Thyroid gland (tissue), 4 donors: ENCODE measurements around the gene TINAGL1. TPM values are rescaled to one million over a fixed set of nuclear protein-coding genes. Genes with fewer than 3 reads are reported as not detected.

Experiments
- DNase-seq, 2 donors: peaks; one replicate each; pipeline ENCODE4 v3.0.0-alpha.2; 2019
- H3K27ac ChIP-seq, 3 donors: fragments of 200-600 bp; sonication (generic); 1 replicate in 2 of 3; 2 replicates in 1 of 3; pipeline ENCODE4 v1.5.1; 2016 to 2019; ENCODE audit warnings: mild to moderate bottlenecking in 1 of 3, moderate library complexity in 1 of 3
- H3K27me3 ChIP-seq: fragments of 200-600 bp; sonication (generic); one replicate; pipeline ENCODE4 v1.5.1; 2019
- H3K36me3 ChIP-seq, 2 donors: fragments of 200-600 bp; sonication (generic); one replicate each; pipeline ENCODE4 v1.5.1; 2016 to 2019
- H3K4me1 ChIP-seq, 2 donors: fragments of 200-600 bp; sonication (generic); one replicate each; pipeline ENCODE4 v1.5.1; 2017 to 2019
- H3K4me3 ChIP-seq, 3 donors: fragments of 200-600 bp; sonication (generic); replicated peaks in 1 of 3; 1 replicate in 2 of 3; 2 replicates in 1 of 3; pipeline ENCODE4 v1.5.1; 2016; ENCODE audit warnings: mild to moderate bottlenecking in 1 of 3
- H3K9me3 ChIP-seq: fragments of 200-600 bp; sonication (generic); one replicate; pipeline ENCODE4 v1.5.1; 2017
- POLR2A ChIP-seq, 2 donors: fragments of 450-650 bp; IDR thresholded peaks; one replicate each; pipeline ENCODE4 v1.6.1; 2017; ENCODE audit warnings: antibody characterized with exemption in 2 of 2, mild to moderate bottlenecking in 2 of 2, moderate library complexity in 1 of 2
- WGBS, 2 donors: methylation state at CpG; one replicate each; pipeline ENCODE4 v1.1.5; 2017; 5-methylcytosine and 5-hydroxymethylcytosine counted together
- intact Hi-C: fragments of 100-400 bp; cut with DNase I; formaldehyde crosslinking; loops from one replicate; pipeline ENCODE4 v1.15.1; 2023
- total RNA-seq, 4 donors: library from RNA; depleted of rRNA; stranded (reverse); fragments of >200 nt; gene quantifications; one replicate each; pipeline ENCODE4 v1.2.3, GENCODE V29; 2016
- TF ChIP-seq, protein P1 (sequence below), 6 experiments: fragments of 200-600 bp in 3 of 6; fragments of 450-650 bp in 3 of 6; sonication (generic) in 3 of 6; IDR thresholded peaks; one replicate each; pipeline ENCODE4 v1.5.1; 2016 to 2019; ENCODE audit warnings: antibody characterized with exemption in 6 of 6, mild to moderate bottlenecking in 2 of 6, inconsistent platforms in 1 of 6, moderate library complexity in 1 of 6

Gene TINAGL1
- total RNA-seq, 4 donors from 2014 or later, result 157 to 391 (median 227) TPM

DNA sequence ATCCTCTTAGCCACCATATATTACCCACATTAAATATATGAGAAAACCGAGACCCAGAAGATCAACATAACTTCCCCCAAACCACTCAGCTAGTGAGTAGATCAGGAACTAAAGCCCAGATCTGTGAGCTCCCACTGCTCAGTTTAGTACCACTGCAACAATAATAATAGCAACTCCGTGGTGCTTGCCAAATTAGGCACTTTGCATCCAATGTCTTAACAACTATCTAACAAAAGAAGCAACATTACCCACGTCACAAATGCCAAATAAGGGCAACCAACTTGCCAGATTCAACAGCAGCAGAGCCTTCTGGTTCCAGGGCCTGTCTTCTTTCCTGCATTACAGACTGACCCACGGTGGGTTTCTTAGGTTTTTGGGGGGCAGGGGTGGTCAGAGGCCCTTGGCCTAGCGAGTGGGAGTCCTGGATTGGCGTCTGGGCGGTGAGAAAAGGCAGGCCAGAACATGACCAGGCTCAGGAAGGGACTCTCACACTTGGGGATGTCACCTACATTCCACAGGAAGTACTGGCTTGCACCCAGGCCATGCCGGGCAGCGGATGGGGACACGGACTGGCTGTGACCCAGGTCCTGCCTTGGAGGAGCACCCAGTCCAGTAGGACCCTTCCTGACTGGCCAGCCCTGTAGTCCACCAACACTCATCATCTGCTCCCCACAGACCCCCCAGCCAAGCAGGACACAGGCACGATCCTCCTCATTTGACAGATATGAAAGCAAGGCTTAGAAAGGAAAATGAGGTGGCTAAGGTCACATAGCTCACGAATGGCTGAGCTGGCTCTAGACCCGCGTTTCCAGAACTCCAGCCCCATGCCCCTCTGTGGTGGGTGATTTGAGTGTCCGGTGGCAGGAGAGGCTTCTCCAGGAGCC is 45.8 kb downstream of the TINAGL1 start:
- intact Hi-C loops, result no loop called here
- no peak for DNase-seq
- TF ChIP-seq POLR2A (IDR thresholded peaks at IDR 0.05), result no peak
- TF ChIP-seq, protein P1, sequence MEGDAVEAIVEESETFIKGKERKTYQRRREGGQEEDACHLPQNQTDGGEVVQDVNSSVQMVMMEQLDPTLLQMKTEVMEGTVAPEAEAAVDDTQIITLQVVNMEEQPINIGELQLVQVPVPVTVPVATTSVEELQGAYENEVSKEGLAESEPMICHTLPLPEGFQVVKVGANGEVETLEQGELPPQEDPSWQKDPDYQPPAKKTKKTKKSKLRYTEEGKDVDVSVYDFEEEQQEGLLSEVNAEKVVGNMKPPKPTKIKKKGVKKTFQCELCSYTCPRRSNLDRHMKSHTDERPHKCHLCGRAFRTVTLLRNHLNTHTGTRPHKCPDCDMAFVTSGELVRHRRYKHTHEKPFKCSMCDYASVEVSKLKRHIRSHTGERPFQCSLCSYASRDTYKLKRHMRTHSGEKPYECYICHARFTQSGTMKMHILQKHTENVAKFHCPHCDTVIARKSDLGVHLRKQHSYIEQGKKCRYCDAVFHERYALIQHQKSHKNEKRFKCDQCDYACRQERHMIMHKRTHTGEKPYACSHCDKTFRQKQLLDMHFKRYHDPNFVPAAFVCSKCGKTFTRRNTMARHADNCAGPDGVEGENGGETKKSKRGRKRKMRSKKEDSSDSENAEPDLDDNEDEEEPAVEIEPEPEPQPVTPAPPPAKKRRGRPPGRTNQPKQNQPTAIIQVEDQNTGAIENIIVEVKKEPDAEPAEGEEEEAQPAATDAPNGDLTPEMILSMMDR (IDR thresholded peaks at IDR 0.05), result no peak
- H3K36me3 ChIP-seq, result no peaks in the 10 kb centered on the region
- no peak overlapping the region for H3K4me3 ChIP-seq
- H3K27ac ChIP-seq, result no peak overlapping the region
- WGBS, 2 donors, result 80 to 82% methylated on average over 14 to 15 of the region's 15 CpGs
- peaks cover 21 to 42% of the 10 kb centered on the region in 2 donors for H3K4me1 ChIP-seq
- no peaks in the 10 kb centered on the region for H3K27me3 ChIP-seq
- H3K9me3 ChIP-seq, result no peaks in the 10 kb centered on the region

DNA sequence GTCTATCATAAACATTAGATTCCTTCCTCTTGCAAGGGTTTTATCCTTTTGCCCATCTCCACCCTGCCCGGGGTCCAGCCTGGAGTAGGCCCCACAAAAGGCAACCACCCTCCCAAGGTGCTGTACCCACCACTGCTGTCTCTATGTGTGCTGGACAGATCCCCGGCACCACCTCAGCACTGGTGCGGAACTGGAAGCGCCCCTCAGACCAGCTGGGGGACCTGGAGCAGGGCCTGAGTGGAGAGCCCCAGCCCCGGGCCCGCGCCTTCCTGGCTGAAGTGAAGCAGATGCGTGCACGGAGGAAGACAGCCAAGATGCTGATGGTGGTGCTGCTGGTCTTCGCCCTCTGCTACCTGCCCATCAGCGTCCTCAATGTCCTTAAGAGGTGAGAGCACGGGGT is 47.0 kb downstream of the TINAGL1 start:
- Histone ChIP-seq H3K27me3 (no peaks in the 10 kb centered on the region), H3K9me3 (no peaks in the 10 kb centered on the region), H3K4me1 (peaks cover 25 to 42% of the 10 kb centered on the region in 2 donors), H3K27ac (no peak overlapping the region), H3K36me3 (no peaks in the 10 kb centered on the region), H3K4me3 (no peak overlapping the region)
- DNase-seq, result no peak
- 94 to 98% methylated on average over 10 to 12 of the region's 12 CpGs for WGBS, 2 donors
- no peak for TF ChIP-seq POLR2A (IDR thresholded peaks at IDR 0.05)
- TF ChIP-seq, protein P1 (IDR thresholded peaks at IDR 0.05), result no peak
- intact Hi-C loops, result no loop called here

DNA sequence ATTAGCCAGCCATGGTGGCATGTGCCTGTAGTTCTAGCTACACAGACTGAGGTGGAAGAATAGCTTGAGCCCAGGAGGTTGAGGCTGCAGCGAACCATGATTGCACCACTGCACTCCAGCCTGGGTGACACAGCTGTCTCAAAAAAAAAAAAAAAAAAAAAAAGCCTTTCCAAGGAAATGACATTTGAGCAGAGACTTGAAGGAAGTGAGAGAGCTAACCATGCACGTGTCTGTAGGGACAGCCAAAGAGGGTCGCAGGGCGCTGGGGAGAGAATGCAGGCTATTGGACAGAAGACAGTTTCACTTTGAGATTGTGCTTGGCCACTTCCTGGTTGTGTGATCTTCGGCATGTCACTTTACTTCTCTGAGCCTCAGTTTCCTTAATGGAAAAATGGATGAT is 48.0 kb downstream of the TINAGL1 start:
- Histone ChIP-seq H3K9me3 (no peaks in the 10 kb centered on the region), H3K36me3 (peaks cover 4 to 8% of the 10 kb centered on the region in 2 donors), H3K27me3 (no peaks in the 10 kb centered on the region), H3K4me1 (peaks cover 34 to 48% of the 10 kb centered on the region in 2 donors), H3K4me3 (no peak overlapping the region), H3K27ac (peak overlapping the region in 1 of 3 donors; percentile 10)
- no peak for DNase-seq
- 71 to 85% methylated on average over 5 of the region's 5 CpGs for WGBS, 2 donors
- no peak for TF ChIP-seq POLR2A (IDR thresholded peaks at IDR 0.05)
- TF ChIP-seq, protein P1 (IDR thresholded peaks at IDR 0.05), result no peak
- intact Hi-C loops, result no loop called here

DNA sequence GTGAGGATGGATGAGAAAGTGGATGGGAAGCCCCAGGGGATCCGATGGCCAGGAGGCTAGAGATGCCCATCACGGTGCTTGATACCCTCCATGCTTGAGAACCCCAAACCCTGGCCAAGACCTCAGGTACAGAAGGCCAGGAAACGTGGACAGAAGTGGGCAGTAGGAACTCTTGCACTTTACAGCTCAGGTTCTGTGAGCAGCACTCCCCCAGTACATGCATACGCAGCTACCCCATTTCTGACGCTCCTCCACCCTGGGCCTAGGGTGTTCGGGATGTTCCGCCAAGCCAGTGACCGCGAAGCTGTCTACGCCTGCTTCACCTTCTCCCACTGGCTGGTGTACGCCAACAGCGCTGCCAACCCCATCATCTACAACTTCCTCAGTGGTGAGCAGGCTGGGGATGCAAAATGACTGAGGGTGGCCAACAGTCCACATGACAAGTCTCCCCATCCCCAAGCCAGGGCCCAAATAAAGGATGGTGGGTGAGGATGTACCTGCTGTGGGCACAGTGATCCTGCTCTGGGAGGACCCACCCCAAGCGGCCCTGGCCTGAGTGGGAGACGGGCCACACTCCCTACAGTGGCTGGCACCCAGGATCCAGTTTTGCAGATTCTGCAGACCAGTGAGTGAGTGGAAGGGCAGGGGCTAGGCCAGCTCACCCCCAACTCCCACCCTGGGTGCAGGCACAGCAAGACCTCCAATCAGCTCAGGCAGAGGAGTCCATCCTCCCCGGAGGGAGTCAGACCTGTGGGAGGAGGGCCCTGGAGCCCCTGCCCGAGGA is 48.6 kb downstream of the TINAGL1 start:
- no peaks in the 10 kb centered on the region for H3K27me3 ChIP-seq
- no peaks in the 10 kb centered on the region for H3K9me3 ChIP-seq
- no peak overlapping the region for H3K4me3 ChIP-seq
- H3K36me3 ChIP-seq, result peaks cover 4 to 14% of the 10 kb centered on the region in 2 donors
- H3K4me1 ChIP-seq, result peaks cover 40 to 50% of the 10 kb centered on the region in 2 donors
- DNase-seq, result no peak
- TF ChIP-seq, protein P1 (IDR thresholded peaks at IDR 0.05), result no peak
- no peak for TF ChIP-seq POLR2A (IDR thresholded peaks at IDR 0.05)
- H3K27ac ChIP-seq, result peak overlapping the region; percentile 96 to 99 (median 99)
- intact Hi-C loops, result no loop called here
- 92 to 94% methylated on average over 14 to 15 of the region's 16 CpGs for WGBS, 2 donors
